ENCODE measurements around the gene SAV1.

The SAV1 gene

GRCh38 chr14:50605766-50606165 lies 62.3 kb downstream of the SAV1 start:
- no peak for DNase-seq

GRCh38 chr14:50603565-50603964 lies 64.5 kb downstream of the SAV1 start:
- no peak for DNase-seq

- DNase-seq, result no peak
Observed at GRCh38 chr14:50602035-50602434, 66.1 kb downstream of the SAV1 start.

GRCh38 chr14:50601394-50601793 lies 66.7 kb downstream of the SAV1 start:
- no peak for DNase-seq

- DNase-seq, result no peak
Observed at GRCh38 chr14:50600849-50601248, 67.3 kb downstream of the SAV1 start.

- DNase-seq, result no peak
Observed at GRCh38 chr14:50599700-50600444, 68.2 kb downstream of the SAV1 start.

GRCh38 chr14:50598765-50599164 lies 69.3 kb downstream of the SAV1 start:
- no peak for DNase-seq

- DNase-seq, result no peak
Observed at GRCh38 chr14:50594577-50595316, 73.4 kb downstream of the SAV1 start.

GRCh38 chr14:50590464-50590863 lies 77.6 kb downstream of the SAV1 start:
- DNase-seq, result no peak
